HG03066 (cell line): ENCODE results near the gene SKIDA1.
"Not testable (repeated sequence)": the region's sequence is repeated elsewhere in the genome, so short reads cannot be mapped to it uniquely, and the experiment has no call there.

Source experiments
- ATAC-seq: cut with Tn5 transposase; IDR thresholded peaks from one replicate; pipeline ENCODE4 v1.9.1; 2021; ENCODE audit warnings: low read depth; ENCODE audit not compliant: unreplicated experiment

SKIDA1 gene

GRCh38 chr10:21525367-21526187 lies at the start of gene SKIDA1:
SKIDA1 (minus strand) TSS chr10:21525682; CDS start chr10:21517822, 7,860 bp downstream.
- peak; percentile 50 for ATAC-seq

- not testable (repeated sequence) for ATAC-seq
These were observed 49.0 kb upstream of the SKIDA1 start for GRCh38 chr10:21574514-21574913.

GRCh38 chr10:21572578-21572977 lies 47.1 kb upstream of the SKIDA1 start:
- no peak for ATAC-seq

GRCh38 chr10:21570761-21571521 lies 45.5 kb upstream of the SKIDA1 start:
- no peak for ATAC-seq

GRCh38 chr10:21558984-21559383 lies 33.5 kb upstream of the SKIDA1 start:
- not testable (repeated sequence) for ATAC-seq

GRCh38 chr10:21556527-21556926 lies 31.0 kb upstream of the SKIDA1 start:
- ATAC-seq, result no peak

GRCh38 chr10:21552638-21553037 lies 27.2 kb upstream of the SKIDA1 start:
- no peak for ATAC-seq

GRCh38 chr10:21547246-21547645 lies 21.8 kb upstream of the SKIDA1 start:
- ATAC-seq, result no peak

- not testable (repeated sequence) for ATAC-seq
These were observed 15.2 kb upstream of the SKIDA1 start for GRCh38 chr10:21540701-21541100.

- no peak for ATAC-seq
These were observed 11.4 kb upstream of the SKIDA1 start for GRCh38 chr10:21536874-21537273.

GRCh38 chr10:21535976-21536375 lies 10.5 kb upstream of the SKIDA1 start:
- ATAC-seq, result not testable (repeated sequence)

GRCh38 chr10:21535494-21535965 lies 10.0 kb upstream of the SKIDA1 start:
- no peak for ATAC-seq

- no peak for ATAC-seq
These were observed 9.4 kb upstream of the SKIDA1 start for GRCh38 chr10:21534604-21535493.

GRCh38 chr10:21534280-21534586 lies 8.8 kb upstream of the SKIDA1 start:
- no peak for ATAC-seq

- peak; percentile 83 for ATAC-seq
These were observed 8.2 kb upstream of the SKIDA1 start, which contains the start of gene MLLT10 for GRCh38 chr10:21533467-21534279. MLLT10 (plus strand) TSS chr10:21534232; CDS start chr10:21534645, 413 bp downstream.

- no peak for ATAC-seq
These were observed 7.4 kb upstream of the SKIDA1 start for GRCh38 chr10:21532694-21533466.

- no peak for ATAC-seq
These were observed 5.7 kb upstream of the SKIDA1 start for GRCh38 chr10:21531164-21531563.

GRCh38 chr10:21530641-21531040 lies 5.2 kb upstream of the SKIDA1 start:
- ATAC-seq, result no peak

GRCh38 chr10:21530168-21530567 lies 4.7 kb upstream of the SKIDA1 start:
- ATAC-seq, result no peak
